ENCODE results near the gene FHOD3. TPM values are rescaled to one million over a fixed set of nuclear protein-coding genes. Genes with fewer than 3 reads are reported as not detected.

Gene FHOD3
- total and polyA plus RNA-seq, 2 experiments from 2014 or later = 2.7 to 8.7 TPM

GRCh38 chr18:36680042-36680441 lies 382.5 kb downstream of the FHOD3 start:
- no peak overlapping the region for H3K4me3 ChIP-seq
- TF ChIP-seq EZH2phosphoT487 (IDR thresholded peaks at IDR 0.05; ENCODE audit: unreplicated experiment) (no peak), JUNB (IDR thresholded peaks at IDR 0.05; ENCODE audit: unreplicated experiment) (no peak), NANOG (IDR thresholded peaks at IDR 0.05; ENCODE audit: borderline replicate concordance) (no peak), ZNF331 (CRISPR knock-in tag; IDR thresholded peaks at IDR 0.05; ENCODE audit: low read depth) (no peak), ETS1 (IDR thresholded peaks at IDR 0.05) (no peak), REST (IDR thresholded peaks at IDR 0.05; ENCODE audit: unreplicated experiment) (no peak), POLR2AphosphoS5 (IDR thresholded peaks at IDR 0.05; ENCODE audit: low read depth) (no peak), CREB1 (CRISPR knock-in tag; IDR thresholded peaks at IDR 0.05; ENCODE audit: low read depth) (no peak), ZNF114 (CRISPR knock-in tag; IDR thresholded peaks at IDR 0.05) (no peak), EZH2 (IDR thresholded peaks at IDR 0.05; ENCODE audit: low read depth, unreplicated experiment) (no peak), CTCF (conservative IDR thresholded peaks at IDR 0.05; ENCODE audit: low read depth in 2 of 2) (no peak), STAT1 (IDR thresholded peaks at IDR 0.05; ENCODE audit: unreplicated experiment) (no peak)
- TF ChIP-seq, protein P1, sequence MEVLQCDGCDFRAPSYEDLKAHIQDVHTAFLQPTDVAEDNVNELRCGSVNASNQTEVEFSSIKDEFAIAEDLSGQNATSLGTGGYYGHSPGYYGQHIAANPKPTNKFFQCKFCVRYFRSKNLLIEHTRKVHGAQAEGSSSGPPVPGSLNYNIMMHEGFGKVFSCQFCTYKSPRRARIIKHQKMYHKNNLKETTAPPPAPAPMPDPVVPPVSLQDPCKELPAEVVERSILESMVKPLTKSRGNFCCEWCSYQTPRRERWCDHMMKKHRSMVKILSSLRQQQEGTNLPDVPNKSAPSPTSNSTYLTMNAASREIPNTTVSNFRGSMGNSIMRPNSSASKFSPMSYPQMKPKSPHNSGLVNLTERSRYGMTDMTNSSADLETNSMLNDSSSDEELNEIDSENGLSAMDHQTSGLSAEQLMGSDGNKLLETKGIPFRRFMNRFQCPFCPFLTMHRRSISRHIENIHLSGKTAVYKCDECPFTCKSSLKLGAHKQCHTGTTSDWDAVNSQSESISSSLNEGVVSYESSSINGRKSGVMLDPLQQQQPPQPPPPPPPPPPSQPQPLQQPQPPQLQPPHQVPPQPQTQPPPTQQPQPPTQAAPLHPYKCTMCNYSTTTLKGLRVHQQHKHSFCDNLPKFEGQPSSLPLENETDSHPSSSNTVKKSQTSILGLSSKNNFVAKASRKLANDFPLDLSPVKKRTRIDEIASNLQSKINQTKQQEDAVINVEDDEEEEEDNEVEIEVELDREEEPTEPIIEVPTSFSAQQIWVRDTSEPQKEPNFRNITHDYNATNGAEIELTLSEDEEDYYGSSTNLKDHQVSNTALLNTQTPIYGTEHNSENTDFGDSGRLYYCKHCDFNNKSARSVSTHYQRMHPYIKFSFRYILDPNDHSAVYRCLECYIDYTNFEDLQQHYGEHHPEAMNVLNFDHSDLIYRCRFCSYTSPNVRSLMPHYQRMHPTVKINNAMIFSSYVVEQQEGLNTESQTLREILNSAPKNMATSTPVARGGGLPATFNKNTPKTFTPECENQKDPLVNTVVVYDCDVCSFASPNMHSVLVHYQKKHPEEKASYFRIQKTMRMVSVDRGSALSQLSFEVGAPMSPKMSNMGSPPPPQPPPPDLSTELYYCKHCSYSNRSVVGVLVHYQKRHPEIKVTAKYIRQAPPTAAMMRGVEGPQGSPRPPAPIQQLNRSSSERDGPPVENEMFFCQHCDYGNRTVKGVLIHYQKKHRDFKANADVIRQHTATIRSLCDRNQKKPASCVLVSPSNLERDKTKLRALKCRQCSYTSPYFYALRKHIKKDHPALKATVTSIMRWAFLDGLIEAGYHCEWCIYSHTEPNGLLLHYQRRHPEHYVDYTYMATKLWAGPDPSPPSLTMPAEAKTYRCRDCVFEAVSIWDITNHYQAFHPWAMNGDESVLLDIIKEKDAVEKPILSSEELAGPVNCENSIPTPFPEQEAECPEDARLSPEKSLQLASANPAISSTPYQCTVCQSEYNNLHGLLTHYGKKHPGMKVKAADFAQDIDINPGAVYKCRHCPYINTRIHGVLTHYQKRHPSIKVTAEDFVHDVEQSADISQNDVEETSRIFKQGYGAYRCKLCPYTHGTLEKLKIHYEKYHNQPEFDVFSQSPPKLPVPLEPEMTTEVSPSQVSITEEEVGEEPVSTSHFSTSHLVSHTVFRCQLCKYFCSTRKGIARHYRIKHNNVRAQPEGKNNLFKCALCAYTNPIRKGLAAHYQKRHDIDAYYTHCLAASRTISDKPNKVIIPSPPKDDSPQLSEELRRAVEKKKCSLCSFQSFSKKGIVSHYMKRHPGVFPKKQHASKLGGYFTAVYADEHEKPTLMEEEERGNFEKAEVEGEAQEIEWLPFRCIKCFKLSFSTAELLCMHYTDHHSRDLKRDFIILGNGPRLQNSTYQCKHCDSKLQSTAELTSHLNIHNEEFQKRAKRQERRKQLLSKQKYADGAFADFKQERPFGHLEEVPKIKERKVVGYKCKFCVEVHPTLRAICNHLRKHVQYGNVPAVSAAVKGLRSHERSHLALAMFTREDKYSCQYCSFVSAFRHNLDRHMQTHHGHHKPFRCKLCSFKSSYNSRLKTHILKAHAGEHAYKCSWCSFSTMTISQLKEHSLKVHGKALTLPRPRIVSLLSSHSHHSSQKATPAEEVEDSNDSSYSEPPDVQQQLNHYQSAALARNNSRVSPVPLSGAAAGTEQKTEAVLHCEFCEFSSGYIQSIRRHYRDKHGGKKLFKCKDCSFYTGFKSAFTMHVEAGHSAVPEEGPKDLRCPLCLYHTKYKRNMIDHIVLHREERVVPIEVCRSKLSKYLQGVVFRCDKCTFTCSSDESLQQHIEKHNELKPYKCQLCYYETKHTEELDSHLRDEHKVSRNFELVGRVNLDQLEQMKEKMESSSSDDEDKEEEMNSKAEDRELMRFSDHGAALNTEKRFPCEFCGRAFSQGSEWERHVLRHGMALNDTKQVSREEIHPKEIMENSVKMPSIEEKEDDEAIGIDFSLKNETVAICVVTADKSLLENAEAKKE (CRISPR knock-in tag; IDR thresholded peaks at IDR 0.05) = no peak
- ATAC-seq = no peak

More at GRCh38 chr18:36680042-36680441, 382.5 kb downstream of the FHOD3 start:
- no peak overlapping the region for H3K27ac Mint-ChIP-seq
- H3K36me3 ChIP-seq (ENCODE audit: insufficient read depth) = peaks cover 5% of the 10 kb centered on the region; the same call in 1 of the 2 replicates
- H3K27me3 ChIP-seq (ENCODE audit: insufficient read depth) = no peaks in the 10 kb centered on the region
- peaks cover 21% of the 10 kb centered on the region for H3K36me3 Mint-ChIP-seq (ENCODE audit: low read depth)
- DNase-seq (ENCODE audit: low spot score) = no peak
- no peak overlapping the region for H3K27ac ChIP-seq (ENCODE audit: low read depth)
- H3K4me1 ChIP-seq (ENCODE audit: insufficient read depth) = no peaks in the 10 kb centered on the region
- H3K79me2 ChIP-seq (replicated peaks; ENCODE audit: insufficient read depth) = no peaks in the 10 kb centered on the region
- H3K9me3 Mint-ChIP-seq = peaks cover 27% of the 10 kb centered on the region
- no peak overlapping the region for H3K4me2 ChIP-seq
- H3F3A ChIP-seq (replicated peaks; ENCODE audit: low read depth) = no peaks in the 10 kb centered on the region
- H3K27me3 Mint-ChIP-seq (ENCODE audit: insufficient read depth, low read depth, poor library complexity) = no peaks in the 10 kb centered on the region
- H2AFZ ChIP-seq = no peak overlapping the region
- H3K4me3 Mint-ChIP-seq = no peak overlapping the region
- no peaks in the 10 kb centered on the region; the same call in 1 of the 2 replicates for H3K9me2 ChIP-seq (ENCODE audit: insufficient read depth)
- no peaks in the 10 kb centered on the region for H3K4me1 Mint-ChIP-seq
- no peaks in the 10 kb centered on the region for H4K20me1 ChIP-seq (replicated peaks; ENCODE audit: insufficient read depth)
